T-helper 22 cell (primary cell): ENCODE data around the gene SLC2A3.
"Not testable (repeated sequence)": the region's sequence is repeated elsewhere in the genome, so short reads cannot be mapped to it uniquely, and the experiment has no call there.

Experiments
- DNase-seq: peaks from one replicate; pipeline ENCODE4 v3.0.0-alpha.2; 2020; ENCODE audit warnings: low read depth

The SLC2A3 gene

GRCh38 chr12:7951671-7952070, 15.7 kb upstream of the SLC2A3 start:
- no peak for DNase-seq

DNA sequence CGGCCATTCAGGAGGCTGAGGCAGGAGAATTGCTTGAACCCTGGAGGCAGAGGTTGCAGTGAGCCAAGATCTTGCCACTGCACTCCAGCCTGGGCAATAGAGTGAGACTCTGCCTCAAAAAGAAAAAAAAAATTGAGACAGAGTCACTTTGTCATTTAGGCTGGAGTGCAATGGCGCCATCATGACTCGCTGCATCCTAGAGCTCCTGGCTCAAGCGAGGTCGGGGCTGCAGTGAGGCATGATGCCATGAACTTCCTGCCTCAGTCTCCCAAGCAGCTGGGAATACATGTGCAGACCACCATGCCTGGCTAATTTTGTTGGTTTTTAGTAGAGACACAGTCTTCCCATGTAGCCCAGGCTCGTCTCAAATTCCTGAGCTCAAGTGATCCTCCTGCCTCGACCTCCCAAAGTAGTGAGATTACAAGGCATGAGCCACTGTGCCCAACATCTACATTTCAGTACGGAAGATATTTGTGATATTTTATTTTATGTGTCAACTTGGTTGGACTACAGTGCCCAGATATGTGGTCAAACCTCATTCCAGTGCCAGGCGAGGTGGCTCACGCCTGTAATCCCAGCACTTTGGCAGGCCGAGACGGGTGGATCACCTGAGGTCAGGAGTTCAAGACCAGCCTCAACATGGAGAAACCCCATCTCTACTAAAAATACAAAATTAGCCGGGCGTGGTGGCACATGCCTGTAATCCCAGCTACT, 14.4 kb upstream of the SLC2A3 start:
- not testable (repeated sequence) for DNase-seq

GRCh38 chr12:7948589-7949260, 12.7 kb upstream of the SLC2A3 start:
- no peak for DNase-seq

DNA sequence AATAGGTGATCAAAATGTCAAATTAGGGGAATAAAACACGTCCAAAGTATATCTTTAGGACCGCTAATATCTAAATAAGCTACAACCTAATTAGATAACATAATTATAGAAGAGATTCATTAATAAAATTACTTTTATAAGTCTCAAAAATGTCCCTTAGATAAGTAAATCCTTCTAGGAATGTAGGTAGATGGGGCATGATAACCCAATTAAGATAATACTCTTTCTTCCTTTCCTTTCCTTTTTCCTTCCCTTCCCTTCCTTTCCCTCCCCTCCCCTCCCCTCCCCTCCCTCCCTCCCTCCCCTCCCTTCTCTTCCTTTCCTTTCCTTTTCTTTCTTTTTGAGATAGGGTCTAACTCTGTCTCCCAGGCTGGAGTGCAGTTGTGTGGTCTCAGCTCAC, 11.0 kb upstream of the SLC2A3 start:
- no peak for DNase-seq

DNA sequence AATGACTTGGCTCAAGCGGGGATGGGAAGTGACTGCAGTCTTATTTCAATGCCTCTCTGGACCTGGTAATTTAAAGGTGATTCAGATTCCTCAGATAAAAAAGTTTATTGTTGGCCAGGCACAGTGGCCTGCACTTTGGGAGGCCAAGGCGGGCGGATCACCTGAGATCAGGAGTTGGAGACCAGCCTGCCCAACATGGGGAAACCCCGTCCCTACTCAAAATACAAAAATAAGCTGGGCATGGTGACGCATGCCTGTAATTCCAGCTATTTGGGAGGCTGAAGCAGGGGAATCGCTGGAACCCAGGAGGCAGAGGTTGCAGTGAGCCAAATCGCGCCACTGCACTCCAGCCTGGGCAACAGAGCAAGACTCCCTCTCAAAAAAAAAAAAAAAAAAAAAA, 8.8 kb upstream of the SLC2A3 start:
- not testable (repeated sequence) for DNase-seq

- no peak for DNase-seq
Measured at GRCh38 chr12:7940906-7941305, 4.9 kb upstream of the SLC2A3 start.

GRCh38 chr12:7937833-7938506, 2.0 kb upstream of the SLC2A3 start:
- DNase-seq, result no peak

DNA sequence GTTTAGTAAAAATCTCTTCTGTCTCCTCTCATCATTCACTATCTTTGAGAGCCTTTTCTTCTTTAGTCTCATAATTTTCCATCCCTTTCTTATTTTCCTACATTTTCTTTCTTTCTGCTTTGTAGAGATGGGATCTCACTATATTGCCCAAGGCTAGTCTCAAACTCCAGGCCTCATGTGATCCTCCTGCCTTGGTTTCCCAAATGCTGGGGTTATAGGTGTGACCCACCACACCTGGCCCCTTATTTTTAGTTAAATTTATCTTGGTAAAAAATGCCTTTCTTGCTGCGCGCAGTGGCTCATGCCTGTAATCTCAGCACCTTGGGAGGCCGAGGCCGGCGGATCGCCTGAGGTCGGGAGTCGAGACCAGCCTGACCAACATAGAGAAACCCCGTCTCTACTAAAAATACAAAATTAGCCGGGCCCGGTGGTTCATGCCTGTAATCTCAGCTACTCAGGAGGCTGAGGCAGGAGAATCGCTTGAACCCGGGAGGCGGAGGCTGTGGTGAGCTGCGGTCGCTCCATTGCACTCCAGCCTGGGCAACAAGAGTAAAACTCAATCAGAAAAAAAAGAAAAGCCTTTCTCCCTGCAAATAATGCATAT, 996 bp downstream of the SLC2A3 start:
- DNase-seq, result no peak

- no peak for DNase-seq
Measured at GRCh38 chr12:7934091-7934888, 1.7 kb downstream of the SLC2A3 start.

- peak; percentile 64 for DNase-seq
Measured at GRCh38 chr12:7933255-7933726, 2.7 kb downstream of the SLC2A3 start.

- not testable (repeated sequence) for DNase-seq
Measured at GRCh38 chr12:7932599-7933240, 3.3 kb downstream of the SLC2A3 start.

- no peak for DNase-seq
Measured at GRCh38 chr12:7929083-7929792, 6.7 kb downstream of the SLC2A3 start.

GRCh38 chr12:7927470-7927869, 8.5 kb downstream of the SLC2A3 start:
- DNase-seq, result no peak

- DNase-seq, result not testable (repeated sequence)
Measured at GRCh38 chr12:7926068-7926666, 9.8 kb downstream of the SLC2A3 start.

DNA sequence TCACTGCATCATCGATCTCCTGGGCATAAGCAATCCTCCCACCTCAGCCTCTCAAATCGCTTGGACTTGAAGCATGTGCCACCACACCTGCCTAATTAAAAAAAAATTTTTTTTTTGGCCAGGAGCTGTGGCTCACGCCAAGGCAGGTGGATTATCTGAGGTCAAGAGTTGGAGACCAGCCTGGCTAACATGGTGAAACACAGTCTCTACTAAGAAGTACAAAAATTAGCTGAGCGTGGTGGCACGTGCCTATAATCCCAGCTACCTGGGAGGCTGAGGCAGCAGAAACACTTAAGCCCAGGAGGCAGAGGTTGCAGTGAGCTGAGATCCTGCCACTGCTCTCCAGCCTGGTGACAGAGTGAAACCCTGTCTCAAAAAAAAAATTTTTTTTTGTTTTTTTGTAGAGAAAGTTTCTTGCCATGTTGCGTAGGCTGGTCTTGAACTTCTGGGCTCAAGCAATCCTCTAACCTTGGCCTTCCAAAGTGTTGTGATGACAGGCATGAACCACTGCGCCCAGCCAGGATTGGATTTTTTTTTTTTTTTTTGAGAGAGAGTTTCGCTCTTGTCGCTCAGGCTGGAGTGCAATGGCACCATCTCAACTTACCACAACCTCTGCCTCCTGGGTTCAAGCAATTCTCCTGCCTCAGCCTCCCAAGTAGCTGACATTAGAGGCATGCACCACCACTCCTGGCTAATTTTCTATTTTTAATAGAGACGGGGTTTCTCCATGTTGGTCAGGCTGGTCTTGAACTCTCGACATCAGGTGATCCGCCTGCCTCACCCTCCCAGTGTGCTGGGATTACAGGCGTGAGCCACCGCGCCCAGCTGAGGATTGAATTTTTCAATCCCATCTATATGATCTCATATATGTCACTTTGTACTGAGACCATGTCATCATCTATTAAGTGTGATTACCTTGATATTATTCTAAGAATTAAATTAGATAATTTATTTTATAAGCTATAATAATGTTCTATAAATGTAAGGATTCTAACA, 12.4 kb downstream of the SLC2A3 start:
- no peak for DNase-seq

DNA sequence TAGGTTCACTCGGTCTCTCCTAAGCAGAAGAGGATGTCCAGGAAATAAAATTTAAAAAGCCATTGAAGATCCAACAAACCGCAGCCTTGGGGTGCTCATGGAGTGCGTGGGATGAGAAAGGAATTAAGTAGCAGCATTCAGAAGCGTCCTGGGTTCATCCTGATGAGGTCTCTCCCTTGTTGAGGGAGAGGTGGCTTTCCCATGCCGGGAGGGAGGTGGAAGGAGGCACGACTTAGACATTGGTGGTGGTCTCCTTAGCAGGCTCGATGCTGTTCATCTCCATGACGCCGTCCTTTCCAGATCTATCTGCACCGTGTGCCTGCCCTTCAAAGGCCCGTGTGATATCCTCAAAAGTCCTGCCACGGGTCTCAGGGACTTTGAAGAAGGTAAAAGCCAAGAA, 14.8 kb downstream of the SLC2A3 start:
- not testable (repeated sequence) for DNase-seq

DNA sequence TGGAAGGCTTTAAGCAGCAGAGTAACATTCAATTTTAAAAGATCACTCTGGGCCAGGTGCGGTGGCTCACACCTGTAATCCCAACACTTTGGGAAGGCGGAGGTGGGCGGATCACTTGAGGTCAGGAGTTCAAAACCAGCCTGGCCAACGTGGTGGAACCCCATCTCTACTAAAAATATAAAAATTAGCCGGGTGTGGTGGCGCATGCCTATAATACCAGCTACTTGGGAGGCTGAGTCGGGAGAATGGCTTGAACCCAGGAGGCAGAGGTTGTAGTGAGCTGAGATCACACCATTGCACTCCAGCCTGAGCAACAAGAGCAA, 17.8 kb downstream of the SLC2A3 start:
- not testable (repeated sequence) for DNase-seq

DNA sequence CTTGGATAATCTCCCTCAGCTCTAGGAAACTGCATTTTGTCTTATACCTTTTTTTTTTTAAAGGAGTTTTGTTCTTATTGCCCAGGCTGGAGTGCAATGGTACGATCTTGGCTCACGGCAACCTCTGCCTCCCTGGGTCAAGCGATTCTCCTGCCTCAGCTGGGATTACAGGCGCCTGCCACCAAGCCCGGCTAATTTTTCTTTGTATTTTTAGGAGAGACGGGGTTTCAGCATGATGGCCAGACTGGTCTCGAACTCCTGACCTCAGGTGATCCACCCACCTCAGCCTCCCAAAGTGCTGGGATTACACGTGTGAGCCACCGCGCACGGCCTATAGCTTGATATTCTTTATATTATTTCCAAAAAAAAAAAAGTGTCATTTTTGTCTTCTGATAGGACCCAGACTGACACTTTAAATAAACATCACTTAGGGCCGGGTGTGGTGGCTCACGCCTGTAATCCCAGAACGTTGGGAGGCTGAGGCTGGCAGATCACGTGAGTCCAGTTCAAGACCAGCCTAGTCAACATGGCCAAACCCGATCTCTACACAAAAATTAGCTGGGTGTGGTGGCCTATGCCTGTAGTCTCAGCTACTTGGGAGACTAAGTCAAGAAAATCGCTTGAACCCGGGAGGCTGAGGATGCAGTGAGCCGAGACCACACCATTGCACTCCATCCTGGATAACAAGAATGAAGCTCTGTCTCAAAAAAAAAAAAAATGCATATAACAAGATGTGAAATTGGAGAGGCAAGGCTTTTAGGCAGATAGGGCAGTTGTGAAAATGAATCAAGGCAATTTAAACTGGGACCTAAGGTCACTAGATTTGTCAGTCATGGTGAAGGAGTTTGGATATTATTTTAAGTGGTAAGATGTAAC, 18.4 kb downstream of the SLC2A3 start:
- no peak for DNase-seq
